IPS DF 6.9 (cell line): ENCODE data around the gene ZNF480.
"Not testable (repeated sequence)": the region's sequence is repeated elsewhere in the genome, so short reads cannot be mapped to it uniquely, and the experiment has no call there.

Experiments used
- DNase-seq: peaks from one replicate; pipeline ENCODE4 v3.0.0-alpha.2; 2013; ENCODE audit warnings: low read depth, low spot score
- H3K27ac ChIP-seq: one replicate; pipeline ENCODE4 v1.5.1; 2013; ENCODE audit warnings: low read length, control low read depth
- H3K27me3 ChIP-seq: 2 replicates; pipeline ENCODE4 v1.6.1; 2013; ENCODE audit warnings: mild to moderate bottlenecking, low read length; ENCODE audit not compliant: control insufficient read depth, insufficient read depth
- H3K36me3 ChIP-seq: 2 replicates; pipeline ENCODE4 v1.6.1; 2013; ENCODE audit warnings: low read length; ENCODE audit not compliant: control insufficient read depth, insufficient read depth
- H3K4me1 ChIP-seq: 2 replicates; pipeline ENCODE4 v1.6.1; 2013; ENCODE audit warnings: low read length; ENCODE audit not compliant: control insufficient read depth, insufficient read depth
- H3K4me3 ChIP-seq: 2 replicates; pipeline ENCODE4 v1.5.1; 2013; ENCODE audit warnings: mild to moderate bottlenecking, low read length
- H3K9me3 ChIP-seq: 2 replicates; pipeline ENCODE4 v1.6.1; 2013; ENCODE audit warnings: low read length, inconsistent platforms; ENCODE audit not compliant: control insufficient read depth, insufficient read depth
- WGBS: extraction: QIAGEN DNeasy Blood & Tissue Kit; methylation state at CpG from one replicate; pipeline ENCODE4 v1.1.7; 2013; ENCODE audit warnings: mixed read lengths, missing lambda C conversion rate; ENCODE audit not compliant: insufficient read length, insufficient coverage; 5-methylcytosine and 5-hydroxymethylcytosine counted together

ZNF480 gene

DNA sequence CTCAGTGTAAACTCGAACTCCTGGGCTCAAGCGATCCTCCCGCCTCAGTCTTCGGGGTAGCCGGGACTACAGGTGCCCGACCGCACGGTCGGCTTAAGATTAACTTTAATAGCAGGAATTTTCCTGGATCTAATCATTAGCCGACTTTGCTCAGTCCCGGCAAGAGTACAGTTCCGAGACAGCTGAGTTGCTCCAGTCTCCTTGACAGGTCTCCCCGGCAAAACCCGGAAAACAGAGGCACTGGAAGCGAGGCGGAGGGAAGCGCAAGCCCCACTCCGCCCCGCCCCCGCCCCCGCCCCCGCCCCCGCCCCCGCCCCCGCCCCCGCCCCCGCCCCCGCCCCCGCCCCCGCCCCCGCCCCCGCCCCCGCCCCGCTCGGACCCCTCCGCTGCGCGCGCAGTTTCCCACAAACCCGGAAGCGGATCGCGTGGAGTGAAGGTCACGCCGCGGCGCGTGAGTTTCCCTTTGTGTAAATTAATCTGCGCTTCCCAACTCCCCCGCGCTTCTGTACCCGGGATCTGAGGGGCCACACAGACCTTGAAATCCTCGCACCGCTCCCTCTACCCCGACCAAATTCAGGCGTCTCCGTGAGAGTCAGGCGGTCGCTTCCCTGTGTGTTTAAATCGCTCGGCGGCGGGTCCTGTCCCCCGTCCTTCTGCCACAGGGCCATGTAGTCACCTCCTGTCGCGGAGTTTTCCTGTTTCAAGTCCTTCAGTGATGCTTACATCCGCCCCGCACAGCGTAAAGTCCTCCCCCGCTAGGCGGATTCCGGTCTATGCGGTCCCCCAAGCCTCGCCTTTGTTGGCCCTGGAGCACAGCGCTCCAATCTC, at the start of gene ZNF480:
Gene ZNF480, plus strand, starts transcription at position 397 of the 828 bp plus-strand sequence. CDS start 3,244 bp downstream, outside the sequence.
- Histone ChIP-seq H3K27ac (no peak within 1 kb of the TSS), H3K4me1 (0 out of 2 replicates have a peak, but pooled peaks cover 2% of the 10 kb centered on the region), H3K4me3 (peak within 1 kb of the TSS; percentile 53), H3K9me3 (no peaks in the 10 kb centered on the region), H3K27me3 (no peaks in the 10 kb centered on the region), H3K36me3 (peaks cover 10% of the 10 kb centered on the region; the same call in 1 of the 2 replicates)
- DNase-seq: no peak
- WGBS: no CpG with 5 or more reads among the region's 75 CpGs

DNA sequence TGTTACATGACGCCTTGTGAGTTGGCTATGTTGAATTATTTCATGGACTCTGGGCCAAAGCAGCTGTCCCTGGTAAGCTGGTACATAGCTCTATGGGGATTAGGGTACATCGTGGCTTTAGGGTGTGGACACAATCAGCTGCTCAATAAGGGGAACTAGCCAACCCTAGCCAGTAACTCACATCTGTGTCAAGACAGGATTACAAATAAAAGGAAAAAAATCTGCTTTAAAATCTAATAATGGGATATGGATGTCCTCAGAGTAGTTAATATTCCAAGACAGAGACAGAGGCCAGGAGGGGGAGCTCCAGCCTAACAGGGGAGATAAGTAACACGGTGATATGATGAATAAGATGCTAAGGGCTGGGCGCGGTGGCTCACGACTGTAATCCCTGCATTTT, 48.7 kb upstream of the ZNF480 start:
- H3K27me3 ChIP-seq: no peaks in the 10 kb centered on the region
- no peaks in the 10 kb centered on the region for H3K36me3 ChIP-seq
- no peak overlapping the region for H3K4me3 ChIP-seq
- H3K4me1 ChIP-seq: no peaks in the 10 kb centered on the region
- peak; percentile 39 for DNase-seq
- no peak overlapping the region for H3K27ac ChIP-seq
- WGBS: no CpG with 5 or more reads among the region's 6 CpGs
- H3K9me3 ChIP-seq: no peaks in the 10 kb centered on the region

DNA sequence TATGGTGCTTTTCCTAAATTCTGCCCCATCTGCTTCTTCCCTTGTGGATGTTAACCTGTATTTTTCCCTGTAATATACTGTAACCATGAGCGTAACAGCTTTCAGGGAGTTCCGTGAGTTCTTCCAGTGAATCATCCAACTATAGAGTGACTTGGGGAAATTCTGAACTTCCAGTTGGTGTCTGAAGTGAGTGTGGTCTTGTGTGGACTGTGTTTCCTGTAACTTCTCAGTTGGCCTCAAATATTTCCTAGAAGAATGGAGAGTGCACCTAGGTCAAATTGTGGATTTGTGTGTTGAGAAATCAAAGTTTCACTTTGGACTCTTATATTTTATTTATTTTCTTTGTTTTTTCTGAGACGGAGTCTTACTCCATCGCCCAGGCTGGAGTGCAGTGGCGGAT, 38.5 kb upstream of the ZNF480 start:
- H3K4me1 ChIP-seq: no peaks in the 10 kb centered on the region
- no peak overlapping the region for H3K27ac ChIP-seq
- H3K4me3 ChIP-seq: no peak overlapping the region
- WGBS: no CpG with 5 or more reads among the region's 5 CpGs
- 0 out of 2 replicates have a peak, but pooled peaks cover 2% of the 10 kb centered on the region for H3K27me3 ChIP-seq
- H3K36me3 ChIP-seq: no peaks in the 10 kb centered on the region
- H3K9me3 ChIP-seq: no peaks in the 10 kb centered on the region
- no peak for DNase-seq

GRCh38 chr19:52265556-52265955, 31.4 kb upstream of the ZNF480 start:
- DNase-seq, H3K27me3 ChIP-seq, H3K4me1 ChIP-seq, H3K36me3 ChIP-seq, H3K27ac ChIP-seq, H3K4me3 ChIP-seq, H3K9me3 ChIP-seq: not testable (repeated sequence)
- WGBS: no CpG with 5 or more reads among the region's 6 CpGs

GRCh38 chr19:52269338-52270261, 27.4 kb upstream of the ZNF480 start, which contains the start of gene ZNF766:
Gene ZNF766 (plus strand): TSS chr19:52269587. CDS start chr19:52269614, 27 bp downstream.
- peaks cover 7% of the 10 kb centered on the region; the same call in 1 of the 2 replicates for H3K36me3 ChIP-seq
- DNase-seq: peak; percentile 82
- H3K4me1 ChIP-seq: no peaks in the 10 kb centered on the region
- H3K9me3 ChIP-seq: no peaks in the 10 kb centered on the region
- WGBS: no CpG with 5 or more reads among the region's 70 CpGs
- H3K4me3 ChIP-seq: peak within 1 kb of the TSS; percentile 100
- no peaks in the 10 kb centered on the region for H3K27me3 ChIP-seq
- H3K27ac ChIP-seq: no peak within 1 kb of the TSS

- no CpG with 5 or more reads among the region's 11 CpGs for WGBS
- Histone ChIP-seq H3K9me3 (no peaks in the 10 kb centered on the region), H3K4me1 (no peaks in the 10 kb centered on the region), H3K27me3 (no peaks in the 10 kb centered on the region), H3K36me3 (peaks cover 7% of the 10 kb centered on the region; the same call in 1 of the 2 replicates), H3K27ac (no peak overlapping the region), H3K4me3 (peak overlapping the region; percentile 100)
- no peak for DNase-seq
Measured at GRCh38 chr19:52270266-52270885, 26.6 kb upstream of the ZNF480 start.

GRCh38 chr19:52273301-52273700, 23.7 kb upstream of the ZNF480 start:
- H3K9me3 ChIP-seq: no peaks in the 10 kb centered on the region
- WGBS: no CpG with 5 or more reads among the region's 2 CpGs
- no peak for DNase-seq
- peaks cover 2% of the 10 kb centered on the region; the same call in 1 of the 2 replicates for H3K4me1 ChIP-seq
- peaks cover 7% of the 10 kb centered on the region; the same call in 1 of the 2 replicates for H3K36me3 ChIP-seq
- H3K27ac ChIP-seq: no peak overlapping the region
- H3K27me3 ChIP-seq: no peaks in the 10 kb centered on the region
- H3K4me3 ChIP-seq: no peak overlapping the region

GRCh38 chr19:52274191-52274590, 22.8 kb upstream of the ZNF480 start:
- peaks cover 7% of the 10 kb centered on the region; the same call in 1 of the 2 replicates for H3K36me3 ChIP-seq
- no CpG with 5 or more reads among the region's 5 CpGs for WGBS
- H3K9me3 ChIP-seq: no peaks in the 10 kb centered on the region
- H3K27me3 ChIP-seq: no peaks in the 10 kb centered on the region
- no peak overlapping the region for H3K4me3 ChIP-seq
- peaks cover 2% of the 10 kb centered on the region; the same call in 1 of the 2 replicates for H3K4me1 ChIP-seq
- no peak overlapping the region for H3K27ac ChIP-seq
- DNase-seq: no peak

DNA sequence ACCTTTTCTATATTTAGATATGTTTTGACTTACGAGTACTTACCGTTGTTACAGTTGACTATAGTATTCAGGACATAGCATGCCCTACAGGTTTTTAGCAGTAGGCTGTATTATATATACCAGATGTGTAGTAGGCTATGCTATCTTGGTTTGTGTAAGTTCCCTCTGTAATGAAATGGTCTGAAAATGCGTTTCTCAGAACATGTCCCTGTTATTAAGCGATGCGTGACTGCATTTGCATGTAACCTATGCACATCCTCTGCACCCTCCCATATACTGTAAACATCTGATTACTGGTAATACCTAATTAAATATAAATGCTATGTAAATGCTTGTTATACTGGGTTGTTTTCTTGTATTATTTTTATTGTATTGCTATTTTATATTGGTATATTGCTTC, 21.0 kb upstream of the ZNF480 start:
- no CpG with 5 or more reads among the region's 5 CpGs for WGBS
- no peak for DNase-seq
- Histone ChIP-seq H3K4me3 (no peak overlapping the region), H3K36me3 (peaks cover 7% of the 10 kb centered on the region; the same call in 1 of the 2 replicates), H3K9me3 (no peaks in the 10 kb centered on the region), H3K4me1 (peaks cover 2% of the 10 kb centered on the region; the same call in 1 of the 2 replicates), H3K27ac (no peak overlapping the region), H3K27me3 (no peaks in the 10 kb centered on the region)

DNA sequence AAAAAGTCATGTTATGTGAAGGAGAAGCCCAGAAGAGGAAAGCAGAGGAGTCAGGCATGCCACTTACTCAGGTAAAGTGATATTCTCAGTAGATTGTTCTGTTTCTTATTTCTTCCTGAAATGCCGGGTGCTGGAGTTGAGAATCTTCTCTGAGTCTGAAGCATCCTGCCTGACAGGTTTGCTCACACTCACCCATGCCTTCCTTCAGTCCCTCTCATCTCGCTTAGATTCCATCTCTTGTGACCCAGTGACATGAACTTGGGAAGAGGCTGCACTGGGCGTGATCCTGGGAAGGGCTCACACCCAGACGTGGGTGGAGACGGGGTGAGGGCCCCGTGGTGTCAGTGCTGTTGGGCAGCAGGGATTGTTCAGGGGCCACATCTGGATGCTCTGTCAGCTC, 19.5 kb upstream of the ZNF480 start:
- Histone ChIP-seq H3K36me3 (peaks cover 4% of the 10 kb centered on the region; the same call in 1 of the 2 replicates), H3K4me3 (no peak overlapping the region), H3K27ac (no peak overlapping the region), H3K4me1 (peaks cover 2% of the 10 kb centered on the region; the same call in 1 of the 2 replicates), H3K9me3 (no peaks in the 10 kb centered on the region), H3K27me3 (no peaks in the 10 kb centered on the region)
- DNase-seq: no peak
- no CpG with 5 or more reads among the region's 6 CpGs for WGBS
